HG03354 (cell line): ENCODE measurements around the gene NADSYN1.
"Not testable (repeated sequence)": the region's sequence is repeated elsewhere in the genome, so short reads cannot be mapped to it uniquely, and the experiment has no call there.

Experiments used
- ATAC-seq: cut with Tn5 transposase; IDR thresholded peaks from one replicate; pipeline ENCODE4 v1.9.1; 2021; ENCODE audit warnings: mild to moderate bottlenecking; ENCODE audit not compliant: unreplicated experiment, poor library complexity, severe bottlenecking

Gene NADSYN1

DNA sequence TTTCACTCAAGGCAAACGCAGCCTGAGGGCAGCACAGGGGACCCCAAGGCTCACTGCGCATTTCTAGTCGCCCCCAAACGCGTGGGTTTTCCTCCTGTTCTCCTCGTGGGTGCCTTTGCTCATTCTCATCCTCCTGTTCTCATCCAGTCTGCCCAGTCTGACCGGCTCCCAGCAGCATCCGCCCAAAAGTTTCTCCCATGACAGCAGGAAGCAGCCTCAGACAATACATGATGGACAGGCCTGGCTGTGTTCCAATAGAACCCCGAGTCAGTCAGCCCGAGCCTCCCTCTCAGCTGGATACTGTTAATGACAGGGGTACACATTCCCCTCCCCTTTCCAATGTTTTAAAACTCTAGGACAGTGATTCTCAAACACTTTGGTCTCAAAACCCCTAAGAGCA is 51.5 kb downstream of the NADSYN1 start:
- no peak for ATAC-seq

DNA sequence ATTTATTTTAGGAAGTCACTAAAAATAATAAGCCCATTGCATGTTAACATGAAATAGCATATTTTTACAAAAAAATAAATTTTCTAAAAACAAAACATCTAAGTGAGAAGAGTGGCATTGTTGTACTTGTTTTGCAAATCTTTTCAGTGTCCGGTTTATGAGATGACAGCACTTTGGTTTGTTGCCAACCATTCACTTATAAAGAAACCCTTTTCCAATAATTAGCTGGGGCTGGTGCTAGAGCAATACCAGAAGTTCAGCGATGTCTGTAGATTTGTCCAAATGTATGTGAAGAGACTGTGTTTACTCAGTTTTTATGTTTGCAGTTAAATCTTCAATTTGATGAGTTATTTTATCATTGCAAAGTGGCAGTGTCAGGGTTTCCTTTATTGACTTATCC is 52.0 kb downstream of the NADSYN1 start:
- ATAC-seq: no peak

GRCh38 chr11:71505781-71506180 is 52.8 kb downstream of the NADSYN1 start:
- ATAC-seq: no peak

- ATAC-seq: no peak
Measured at GRCh38 chr11:71507102-71507501, 54.1 kb downstream of the NADSYN1 start.

DNA sequence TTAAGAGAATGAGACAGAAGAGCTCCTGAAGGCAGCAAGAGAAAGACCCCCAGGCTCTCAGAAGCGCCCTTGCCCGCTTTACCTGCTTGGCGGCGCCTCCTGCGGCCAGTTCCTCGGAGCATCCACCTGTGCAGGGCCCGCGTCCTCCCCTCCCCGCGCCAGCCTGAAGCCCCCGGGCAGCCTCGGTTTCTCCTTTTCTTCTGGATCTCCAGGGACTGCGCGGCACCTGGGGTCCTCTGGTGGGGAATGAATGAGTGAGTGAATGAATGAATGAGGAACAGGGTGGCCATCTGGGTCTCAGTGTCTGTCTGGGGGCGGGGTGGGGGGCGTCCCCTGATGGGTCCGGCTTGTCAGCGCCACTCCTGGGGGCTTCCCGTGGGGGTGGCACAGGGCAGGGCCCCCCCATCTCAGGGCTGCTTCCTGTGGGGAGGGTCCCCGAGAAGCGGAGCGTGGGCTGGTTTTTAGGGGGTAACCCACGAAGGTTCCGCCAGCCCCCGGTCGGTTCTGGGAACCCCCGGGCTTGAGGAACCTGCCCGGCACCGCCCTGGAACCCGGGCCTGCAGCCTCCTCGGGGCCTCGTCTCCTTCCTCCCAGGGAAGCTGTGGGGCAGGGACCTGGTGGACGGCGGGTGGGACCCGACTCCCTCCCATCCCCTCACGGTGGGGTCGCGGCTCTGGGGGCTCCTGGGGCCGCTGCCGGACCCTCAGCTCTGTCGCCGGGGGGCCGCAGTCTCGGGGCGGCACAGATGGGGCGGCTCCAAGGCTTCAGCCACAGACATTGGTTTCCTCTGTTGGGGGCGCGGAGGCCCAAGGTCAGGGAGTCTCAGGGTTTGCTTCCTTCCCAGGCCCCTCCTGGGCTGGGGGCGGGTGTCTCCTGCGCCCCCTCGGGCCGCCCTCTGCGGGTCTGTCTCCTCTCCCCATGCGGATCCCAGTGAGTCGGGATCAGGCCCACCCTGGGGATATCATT is 65.8 kb downstream of the NADSYN1 start:
- ATAC-seq: no peak

DNA sequence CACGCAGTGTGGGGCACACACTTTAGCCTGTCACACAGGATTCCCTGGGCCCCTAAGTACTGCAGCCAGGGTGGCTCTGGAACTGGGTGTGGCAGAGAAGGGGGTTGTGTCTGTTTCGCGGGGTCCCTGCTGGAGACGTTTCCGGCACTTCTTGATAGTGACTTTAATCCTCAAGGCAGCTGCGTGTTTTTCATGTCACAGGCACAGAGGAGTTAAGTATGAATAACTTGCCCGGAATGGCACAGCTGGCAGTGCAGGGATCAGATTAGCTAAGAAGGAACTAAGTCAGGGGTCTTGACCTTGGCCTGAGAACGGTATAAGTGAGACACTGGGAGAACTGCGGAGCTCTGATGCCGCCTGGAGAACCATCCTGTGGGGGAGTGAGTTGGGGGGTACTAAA is 66.5 kb downstream of the NADSYN1 start:
- ATAC-seq: no peak

- no peak for ATAC-seq
Measured at GRCh38 chr11:71525188-71525937, 72.4 kb downstream of the NADSYN1 start.

- ATAC-seq: no peak
Measured at GRCh38 chr11:71525938-71526495, 73.0 kb downstream of the NADSYN1 start.

GRCh38 chr11:71526796-71527575 is 74.0 kb downstream of the NADSYN1 start, which contains the start of gene KRTAP5-7:
Gene KRTAP5-7 (plus strand): TSS chr11:71527267. CDS start chr11:71527301, 34 bp downstream.
- not testable (repeated sequence) for ATAC-seq

DNA sequence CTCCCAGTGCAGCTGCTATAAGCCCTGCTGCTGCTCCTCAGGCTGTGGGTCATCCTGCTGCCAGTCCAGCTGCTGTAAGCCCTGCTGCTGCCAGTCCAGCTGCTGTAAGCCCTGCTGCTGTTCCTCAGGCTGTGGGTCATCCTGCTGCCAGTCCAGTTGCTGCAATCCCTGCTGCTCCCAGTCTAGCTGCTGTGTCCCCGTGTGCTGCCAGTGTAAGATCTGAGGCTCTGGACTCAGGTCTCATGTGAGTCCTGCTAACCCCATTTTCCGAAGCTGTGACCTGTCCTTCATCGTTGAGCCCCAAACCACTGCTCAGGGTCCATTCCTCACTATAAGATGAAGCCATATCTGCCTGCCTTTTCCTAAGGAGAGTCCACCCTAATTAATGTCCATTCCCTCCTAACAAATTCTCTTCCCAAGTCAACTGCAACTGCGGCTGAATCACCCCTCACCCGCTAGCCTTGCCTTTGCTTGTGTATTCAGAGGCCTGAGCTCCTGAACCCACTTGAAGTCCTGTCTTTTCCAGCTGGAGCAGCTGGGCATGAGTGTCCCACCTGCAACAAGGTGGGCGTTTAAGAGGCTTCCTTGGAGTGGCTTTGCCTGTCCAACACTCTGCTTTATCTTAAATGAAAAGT is 74.7 kb downstream of the NADSYN1 start:
- no peak for ATAC-seq

GRCh38 chr11:71530602-71531001 is 77.6 kb downstream of the NADSYN1 start:
- no peak for ATAC-seq

DNA sequence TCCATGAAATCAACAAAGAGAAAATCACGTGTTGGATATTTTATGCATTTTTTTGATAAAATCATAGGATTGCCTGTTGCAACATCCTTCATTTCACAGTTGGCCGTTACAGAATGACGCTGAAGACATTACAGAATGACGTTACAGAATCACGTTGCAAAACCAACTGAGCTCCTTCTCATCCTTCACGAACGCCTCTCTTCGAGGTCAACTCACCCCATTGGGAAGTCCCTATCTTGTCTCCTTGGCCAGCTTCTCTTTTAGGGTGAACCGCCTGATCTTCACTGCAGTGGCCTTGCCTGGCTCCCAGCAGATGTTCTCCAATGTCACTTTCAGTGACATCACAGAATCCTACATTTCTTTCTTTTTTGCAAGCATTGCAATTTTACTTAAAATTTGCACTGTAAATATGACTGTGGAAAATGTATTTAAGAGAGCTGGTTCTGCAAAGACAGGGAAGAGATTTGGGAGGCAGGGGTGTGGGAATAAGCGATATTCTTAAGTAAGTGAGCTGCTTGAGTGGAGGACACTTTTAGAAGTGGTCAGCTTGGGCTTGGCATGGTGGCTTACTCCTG is 79.1 kb downstream of the NADSYN1 start:
- no peak for ATAC-seq

- not testable (repeated sequence) for ATAC-seq
Measured at GRCh38 chr11:71534711-71535608, 82.0 kb downstream of the NADSYN1 start.

GRCh38 chr11:71535825-71536224 is 82.8 kb downstream of the NADSYN1 start:
- no peak for ATAC-seq

GRCh38 chr11:71537537-71537936 is 84.5 kb downstream of the NADSYN1 start:
- ATAC-seq: no peak

- not testable (repeated sequence) for ATAC-seq
Measured at GRCh38 chr11:71537977-71538665, 85.1 kb downstream of the NADSYN1 start, which contains the start of gene KRTAP5-8. Gene KRTAP5-8 (plus strand): TSS chr11:71538025. CDS start chr11:71538056, 31 bp downstream.

- no peak for ATAC-seq
Measured at GRCh38 chr11:71538666-71538990, 85.6 kb downstream of the NADSYN1 start.
